A549 (cell line): Measurements from ENCODE around the gene PLA2G1B.
A peak's percentile ranks its signal among the peaks of the same experiment; 100 is the strongest.

Experiments
- CTCF ChIP-seq: fragments of >200 bp; sonication (Bioruptor Twin); formaldehyde crosslinking; IDR thresholded peaks from 3 replicates; pipeline ENCODE4 v1.5.1; 2016
- EHF ChIP-seq: fragments of 250-450 bp; sonication (Bioruptor Pico); IDR thresholded peaks from 2 replicates; pipeline ENCODE4 v1.5.0; 2020; ENCODE audit warnings: mild to moderate bottlenecking
- EP300 ChIP-seq, 2 experiments: fragments of >200 bp; sonication (Bioruptor Twin); formaldehyde crosslinking; IDR thresholded peaks; 2 replicates in 1 of 2; 3 replicates in 1 of 2; pipeline ENCODE4 v1.6.1; 2016 to 2017
- ESRRA ChIP-seq: fragments of 150-350 bp; IDR thresholded peaks from 2 replicates; pipeline ENCODE4 v1.6.1; 2014; ENCODE audit warnings: mild to moderate bottlenecking, low read length, borderline replicate concordance
- HMGXB4 ChIP-seq: fragments of 250-450 bp; sonication (Bioruptor Pico); IDR thresholded peaks from 2 replicates; pipeline ENCODE4 v1.5.0; 2021; ENCODE audit warnings: mild to moderate bottlenecking, moderate library complexity, borderline replicate concordance
- HOXA7 ChIP-seq: fragments of 250-450 bp; sonication (Bioruptor Pico); IDR thresholded peaks from 2 replicates; pipeline ENCODE4 v1.5.0; 2020; ENCODE audit warnings: mild to moderate bottlenecking, moderate library complexity
- KDM1A ChIP-seq: fragments of 200-600 bp; sonication (generic); IDR thresholded peaks from 2 replicates; pipeline ENCODE4 v1.6.1; 2016; ENCODE audit warnings: low read depth, mild to moderate bottlenecking
- MAZ ChIP-seq: fragments of 150-350 bp; IDR thresholded peaks from 2 replicates; pipeline ENCODE4 v1.6.1; 2014; ENCODE audit warnings: antibody characterized with exemption, low read depth, low read length, borderline replicate concordance
- NFE2L2 ChIP-seq: fragments of 150-350 bp; conservative IDR thresholded peaks from 2 replicates; pipeline ENCODE4 v1.6.1; 2014; ENCODE audit warnings: low read length
- NPAS2 ChIP-seq: fragments of 250-450 bp; sonication (Bioruptor Pico); IDR thresholded peaks from 2 replicates; pipeline ENCODE4 v1.8.0; 2022; ENCODE audit warnings: mild to moderate bottlenecking, moderate library complexity, borderline replicate concordance
- NR3C1 ChIP-seq: fragments of >200 bp; sonication (Bioruptor Twin); formaldehyde crosslinking; IDR thresholded peaks from 3 replicates; pipeline ENCODE4 v1.6.1; 2017
- POLR2A ChIP-seq: IDR thresholded peaks from 2 replicates; pipeline ENCODE4 v1.6.1; 2012; ENCODE audit warnings: mild to moderate bottlenecking, low read length
- POLR2AphosphoS2 ChIP-seq: conservative IDR thresholded peaks from 2 replicates; pipeline ENCODE4 v1.6.1; 2012; ENCODE audit warnings: low read length, improper control_type of control experiment, inconsistent platforms
- REST ChIP-seq: fragments of 200-600 bp; sonication (generic); IDR thresholded peaks from 2 replicates; pipeline ENCODE4 v1.6.1; 2016; ENCODE audit warnings: antibody characterized with exemption, mild to moderate bottlenecking, moderate library complexity

GRCh38 chr12:120367233-120367923 lies 39.8 kb upstream of the PLA2G1B start:
- peak; percentile 39; the same call in 2 of the 3 replicates for TF ChIP-seq CTCF
- no peak for TF ChIP-seq POLR2A
- no peak for TF ChIP-seq HMGXB4
- no peak for TF ChIP-seq POLR2AphosphoS2
- no peak for TF ChIP-seq MAZ
- no peak for TF ChIP-seq NFE2L2
- no peak for TF ChIP-seq EHF (CRISPR knock-in tag)
- TF ChIP-seq ESRRA: no peak
- no peak for TF ChIP-seq REST
- TF ChIP-seq EP300 (IDR thresholded peaks at IDR 0.05): no peak
- TF ChIP-seq HOXA7 (CRISPR knock-in tag): no peak
- no peak for TF ChIP-seq NPAS2 (CRISPR knock-in tag)
- no peak for TF ChIP-seq NR3C1
- TF ChIP-seq KDM1A: no peak
